IMR-90 (cell line): ENCODE data around the gene VPS26C. TPM values are rescaled to one million over a fixed set of nuclear protein-coding genes. Genes with fewer than 3 reads are reported as not detected.
A peak's percentile ranks its signal among the peaks of the same experiment; 100 is the strongest.

Source experiments
- ATAC-seq: fragments of 200-7000 bp; cut with Tn5 transposase; 2 replicates; pipeline ENCODE4 v1.9.1; 2020; ENCODE audit warnings: low read depth, mild to moderate bottlenecking, moderate library complexity
- BruUV-seq: library from RNA; stranded (reverse); fragments of 400-500 nt; replicated peaks from 2 replicates; lab custom pipeline; 2021; lab: Mats Ljungman, UMichigan
- CTCF ChIA-PET: fragments of 300-600 bp; formaldehyde crosslinking; extraction: SDS; loops from one replicate; lab custom pipeline; 2021; ENCODE audit warnings: antibody characterized with exemption; lab: Yijun Ruan, JAX
- POLR2A ChIA-PET: fragments of 300-600 bp; sonication (Branson Sonifier 250); formaldehyde crosslinking; loops from one replicate; lab custom pipeline; 2022; ENCODE audit warnings: antibody characterized with exemption; ENCODE audit not compliant: unreplicated experiment; lab: Charles Lee
- DNase-seq: peaks from one replicate; pipeline ENCODE4 v3.0.0; 2013
- H2AFZ ChIP-seq: replicated peaks from 2 replicates; pipeline ENCODE3; 2013; ENCODE audit warnings: low read length, mild to moderate bottlenecking; ENCODE audit not compliant: poor library complexity
- H2AK5ac ChIP-seq: 2 replicates; pipeline ENCODE4 v1.6.1; 2013; ENCODE audit warnings: low read depth, low read length, inconsistent platforms
- H2AK9ac ChIP-seq: replicated peaks from 2 replicates; pipeline ENCODE3; 2013; ENCODE audit warnings: mild to moderate bottlenecking, low read depth, low read length, moderate library complexity; ENCODE audit not compliant: poor library complexity
- H2BK120ac ChIP-seq: 2 replicates; pipeline ENCODE4 v1.6.1; 2013; ENCODE audit warnings: low read depth, low read length, inconsistent platforms
- H2BK15ac ChIP-seq: 3 replicates; pipeline ENCODE4 v1.6.1; 2013; ENCODE audit warnings: low read depth, low read length, inconsistent platforms
- H2BK20ac ChIP-seq: 2 replicates; pipeline ENCODE4 v1.6.1; 2013; ENCODE audit warnings: low read depth, mild to moderate bottlenecking, inconsistent platforms, low read length, moderate library complexity
- H2BK5ac ChIP-seq: 2 replicates; pipeline ENCODE4 v1.6.1; 2013; ENCODE audit warnings: mild to moderate bottlenecking, low read depth, low read length, inconsistent platforms; ENCODE audit not compliant: poor library complexity, severe bottlenecking
- H3K14ac ChIP-seq: replicated peaks from 2 replicates; pipeline ENCODE4 v1.6.1; 2013; ENCODE audit warnings: low read depth, low read length, inconsistent platforms
- H3K18ac ChIP-seq: 2 replicates; pipeline ENCODE4 v1.6.1; 2013; ENCODE audit warnings: low read depth, low read length, control low read depth
- H3K23ac ChIP-seq: 2 replicates; pipeline ENCODE4 v1.6.1; 2013; ENCODE audit warnings: low read depth, low read length, inconsistent platforms
- H3K27ac ChIP-seq: 2 replicates; pipeline ENCODE4 v1.5.1; 2013; ENCODE audit warnings: mild to moderate bottlenecking, control low read depth, low read length; ENCODE audit not compliant: insufficient read depth
- H3K27me3 ChIP-seq: 2 replicates; pipeline ENCODE4 v1.6.1; 2013; ENCODE audit warnings: low read length; ENCODE audit not compliant: control insufficient read depth, insufficient read depth
- H3K36me3 ChIP-seq: 2 replicates; pipeline ENCODE4 v1.6.1; 2013; ENCODE audit warnings: low read length, mixed read lengths; ENCODE audit not compliant: control insufficient read depth, insufficient read depth
- H3K4ac ChIP-seq: 2 replicates; pipeline ENCODE4 v1.6.1; 2013; ENCODE audit warnings: low read depth, low read length, inconsistent platforms
- H3K4me1 ChIP-seq: 2 replicates; pipeline ENCODE4 v1.6.1; 2013; ENCODE audit warnings: low read length, mixed read lengths; ENCODE audit not compliant: control insufficient read depth, insufficient read depth
- H3K4me2 ChIP-seq: 2 replicates; pipeline ENCODE4 v1.6.1; 2013; ENCODE audit warnings: low read depth, mild to moderate bottlenecking, control low read depth, low read length, moderate library complexity
- H3K4me3 ChIP-seq: 2 replicates; pipeline ENCODE4 v1.5.1; 2013; ENCODE audit warnings: low read depth, mild to moderate bottlenecking, control low read depth, low read length, moderate library complexity; ENCODE audit not compliant: insufficient read depth
- H3K56ac ChIP-seq: 2 replicates; pipeline ENCODE4 v1.6.1; 2013; ENCODE audit warnings: low read length, inconsistent platforms; ENCODE audit not compliant: insufficient read depth; ENCODE audit errors: extremely low read depth
- H3K79me1 ChIP-seq, 2 experiments: 2 replicates each; pipeline ENCODE4 v1.6.1; 2013; ENCODE audit warnings: low read length in 2 of 2, inconsistent platforms in 1 of 2, low read depth in 1 of 2
- H3K9ac ChIP-seq: 2 replicates; pipeline ENCODE4 v1.6.1; 2013; ENCODE audit warnings: low read depth, low read length, control low read depth
- H3K9me1 ChIP-seq: 2 replicates; pipeline ENCODE4 v1.6.1; 2013; ENCODE audit warnings: low read length, inconsistent platforms; ENCODE audit not compliant: insufficient read depth
- H3K9me3 ChIP-seq: 2 replicates; pipeline ENCODE4 v1.6.1; 2013; ENCODE audit warnings: low read length; ENCODE audit not compliant: control insufficient read depth, insufficient read depth
- H4K20me1 ChIP-seq: 2 replicates; pipeline ENCODE4 v1.6.1; 2013; ENCODE audit warnings: low read length, inconsistent platforms; ENCODE audit not compliant: insufficient read depth
- H4K5ac ChIP-seq: 2 replicates; pipeline ENCODE4 v1.6.1; 2013; ENCODE audit warnings: mild to moderate bottlenecking, low read depth, low read length, control low read depth
- H4K8ac ChIP-seq, 2 experiments: 2 replicates each; pipeline ENCODE4 v1.6.1; 2013; ENCODE audit warnings: low read depth in 2 of 2, low read length in 2 of 2, control low read depth in 1 of 2, inconsistent platforms in 1 of 2
- H4K91ac ChIP-seq: 2 replicates; pipeline ENCODE4 v1.6.1; 2013; ENCODE audit warnings: low read depth, low read length, inconsistent platforms; ENCODE audit not compliant: insufficient read depth
- CEBPB ChIP-seq: IDR thresholded peaks from 2 replicates; pipeline ENCODE4 v1.6.1; 2012; ENCODE audit warnings: low read depth, low read length, improper control_type of control experiment
- WGBS, 2 experiments: methylation state at CpG; one replicate each; pipeline versions ENCODE4 v1.1.5 to v1.1.7; 2013; ENCODE audit warnings: missing lambda C conversion rate in 2 of 2; ENCODE audit not compliant: insufficient read length in 1 of 2; ENCODE audit errors: extremely low coverage in 2 of 2; 5-methylcytosine and 5-hydroxymethylcytosine counted together
- dilution Hi-C: fragments of 300-500 bp; cut with HindIII; formaldehyde crosslinking; loops from one replicate; pipeline ENCODE4 v1.14.3; 2018; ENCODE audit warnings: low sequenced_read_pairs; ENCODE audit not compliant: unreplicated experiment
- in situ Hi-C: fragments of 300-500 bp; cut with MboI; formaldehyde crosslinking; loops from 3 replicates; pipeline ENCODE4 v1.14.3; 2019; ENCODE audit warnings: low sequenced_read_pairs, inconsistent platforms, mixed read lengths
- intact Hi-C: fragments of 100-400 bp; cut with micrococcal nuclease; formaldehyde crosslinking; loops from 2 replicates; pipeline ENCODE4 v1.10.0; 2022
- polyA plus RNA-seq, 3 experiments: library from polyadenylated mRNA; depleted of rRNA; stranded (reverse); fragments of >200 nt; gene quantifications; 2 replicates each; pipeline ENCODE4 v1.2.3, GENCODE V29; 2012; ENCODE audit warnings: low replicate concordance in 1 of 3
- total RNA-seq: library from RNA; depleted of rRNA; stranded (reverse); fragments of >200 nt; gene quantifications from 2 replicates; pipeline ENCODE4 v1.2.3, GENCODE V29; 2012

VPS26C gene
- total and polyA plus RNA-seq, 2 of the 4 experiments (the other 2 are of a cell fraction), result 30.0 to 36.6 TPM

DNA sequence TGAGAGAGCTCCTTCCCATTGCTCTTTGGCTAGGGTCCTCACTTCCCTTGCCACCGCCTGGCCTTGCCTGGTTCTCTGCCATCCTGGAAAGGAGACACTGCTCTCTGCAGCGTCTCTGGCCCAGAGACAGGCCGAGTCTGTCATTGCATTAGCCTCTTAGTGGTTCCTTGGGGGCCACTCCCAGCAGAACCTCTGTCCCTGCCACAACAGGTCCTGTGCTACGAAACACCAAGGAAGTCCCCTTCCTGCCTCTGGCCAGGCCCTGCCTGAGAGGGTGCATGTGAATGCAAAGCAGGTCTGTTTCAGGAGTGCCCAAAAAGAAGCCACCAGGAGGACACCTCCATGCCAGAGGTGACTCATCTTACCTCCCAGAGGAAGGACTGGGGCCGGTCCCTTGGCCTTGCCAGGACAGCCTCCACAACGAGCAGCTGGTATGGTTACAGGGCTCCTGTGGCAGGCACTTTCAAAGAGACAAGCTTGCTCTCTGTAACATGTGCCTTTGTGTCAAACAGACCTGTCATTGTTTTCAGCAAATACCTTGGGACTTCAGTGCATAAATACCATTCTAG, 59.6 kb downstream of the VPS26C start:
- DNase-seq (no peak), ATAC-seq (peak; percentile 43)
- Histone ChIP-seq H3K9me3 (no peaks in the 10 kb centered on the region), H3K27me3 (no peaks in the 10 kb centered on the region), H4K91ac (no peak overlapping the region), H4K20me1 (no peaks in the 10 kb centered on the region; the same call in none of the 2 replicates), H2BK15ac (no peak overlapping the region), H3K9ac (no peak overlapping the region), H2BK120ac (no peak overlapping the region), H3K14ac (no peak overlapping the region; the same call in 1 of the 2 replicates), H3K79me1 (no peaks in the 10 kb centered on the region), H3K9me1 (no peaks in the 10 kb centered on the region; the same call in 1 of the 2 replicates), H3K23ac (no peak overlapping the region), H3K4ac (no peak overlapping the region), H3K27ac (no peak overlapping the region), H3K4me2 (no peak overlapping the region), H2AK5ac (no peak overlapping the region), H4K8ac (no peak overlapping the region), H2AK9ac (no peak overlapping the region), H3K4me1 (peaks cover 5% of the 10 kb centered on the region), H3K56ac (no peak overlapping the region), H3K4me3 (no peak overlapping the region), H4K5ac (no peak overlapping the region), H3K36me3 (peaks cover 4% of the 10 kb centered on the region; the same call in 1 of the 2 replicates), H2BK20ac (no peak overlapping the region), H2AFZ (no peak overlapping the region), H2BK5ac (no peak overlapping the region), H3K18ac (no peak overlapping the region)
- ChIA-PET POLR2A (no interaction called here), CTCF (no interaction called here)
- dilution Hi-C loops, result no loop called here
- in situ Hi-C loops, result no loop called here
- intact Hi-C loops, result no loop called here
- no peak for TF ChIP-seq CEBPB
- no TSS peak for BruUV-seq
- WGBS, 2 experiments, result 80% methylated on average over 2 of the region's 6 CpGs; no CpG with 5 or more reads in 1 of the 2 experiments
